Keratinocyte (primary cell): ENCODE results near the gene CDKAL1. TPM values are rescaled to one million over a fixed set of nuclear protein-coding genes. Genes with fewer than 3 reads are reported as not detected.
A peak's percentile ranks its signal among the peaks of the same experiment; 100 is the strongest.

Experiments
- DNase-seq: peaks from one replicate; pipeline ENCODE4 v3.0.0-alpha.2; 2011; ENCODE audit warnings: low read depth, missing footprints, low spot score
- FAIRE-seq: peaks from 2 replicates; lab custom pipeline; 2011; peaks lifted over from hg19 to GRCh38; lab: Jason Lieb, UNC
- H2AFZ ChIP-seq: 2 replicates; pipeline ENCODE4 v1.6.0; 2012; ENCODE audit warnings: low read length, control low read depth, inconsistent platforms; ENCODE audit not compliant: control insufficient read depth
- H3K27ac ChIP-seq: 2 replicates; pipeline ENCODE4 v1.5.1; 2011; ENCODE audit warnings: low read length; ENCODE audit not compliant: control insufficient read depth, insufficient read depth
- H3K27me3 ChIP-seq: 3 replicates; pipeline ENCODE4 v1.6.0; 2011; ENCODE audit warnings: low read length; ENCODE audit not compliant: control insufficient read depth, insufficient read depth; ENCODE audit errors: extremely low read depth
- H3K36me3 ChIP-seq, 2 experiments: 2 replicates in 1 of 2; 3 replicates in 1 of 2; pipeline ENCODE4 v1.5.1; 2011; ENCODE audit warnings: low read length in 2 of 2, mild to moderate bottlenecking in 1 of 2; ENCODE audit not compliant: control insufficient read depth in 2 of 2, insufficient read depth in 2 of 2; ENCODE audit errors: extremely low read depth in 1 of 2
- H3K4me1 ChIP-seq: 3 replicates; pipeline ENCODE4 v1.5.1; 2011; ENCODE audit warnings: low read length; ENCODE audit not compliant: control insufficient read depth, insufficient read depth; ENCODE audit errors: extremely low read depth
- H3K4me2 ChIP-seq: 3 replicates; pipeline ENCODE4 v1.6.0; 2011; ENCODE audit warnings: low read depth, low read length; ENCODE audit not compliant: control insufficient read depth, insufficient read depth; ENCODE audit errors: extremely low read depth
- H3K4me3 ChIP-seq, 3 experiments: fragments of 200-600 bp in 1 of 3; sonication (generic) in 1 of 3; 2 replicates in 2 of 3; 3 replicates in 1 of 3; pipeline ENCODE4 v1.5.1; 2011 to 2016; ENCODE audit warnings: low read length in 3 of 3, mild to moderate bottlenecking in 3 of 3, control low read depth in 2 of 3, inconsistent platforms in 1 of 3, low read depth in 1 of 3, mixed read lengths in 1 of 3, mixed run types in 1 of 3, moderate library complexity in 1 of 3; ENCODE audit not compliant: control insufficient read depth in 2 of 3, insufficient read depth in 2 of 3; ENCODE audit errors: extremely low read depth in 1 of 3
- H3K79me2 ChIP-seq: 2 replicates; pipeline ENCODE4 v1.6.0; 2012; ENCODE audit warnings: low read length; ENCODE audit not compliant: control insufficient read depth, insufficient read depth
- H3K9ac ChIP-seq: 3 replicates; pipeline ENCODE4 v1.6.0; 2011; ENCODE audit warnings: low read length; ENCODE audit not compliant: control insufficient read depth, insufficient read depth; ENCODE audit errors: extremely low read depth
- H3K9me1 ChIP-seq: 3 replicates; pipeline ENCODE4 v1.6.0; 2011; ENCODE audit warnings: low read length; ENCODE audit not compliant: control insufficient read depth, insufficient read depth; ENCODE audit errors: extremely low read depth
- H3K9me3 ChIP-seq: 2 replicates; pipeline ENCODE4 v1.5.1; 2012; ENCODE audit warnings: low read depth, low read length; ENCODE audit not compliant: control insufficient read depth
- H4K20me1 ChIP-seq: 3 replicates; pipeline ENCODE4 v1.6.0; 2011; ENCODE audit warnings: low read length; ENCODE audit not compliant: control insufficient read depth, insufficient read depth; ENCODE audit errors: extremely low read depth
- EZH2 ChIP-seq: IDR thresholded peaks from one replicate; pipeline ENCODE4 v1.6.1; 2012; ENCODE audit warnings: inconsistent platforms, mild to moderate bottlenecking, low read length, moderate library complexity
- dilution Hi-C: fragments of 300-500 bp; cut with MboI; formaldehyde crosslinking; loops from one replicate; pipeline ENCODE4 v1.7.0; 2020; ENCODE audit warnings: low sequenced_read_pairs; ENCODE audit not compliant: extremely low pct_ligation_motif_present
- polyA plus RNA-seq, 5 experiments: library from polyadenylated mRNA; depleted of rRNA in 3 of 5; stranded (reverse) in 3 of 5; stranded (forward) in 1 of 5; unstranded in 1 of 5; fragments of >200 nt; gene quantifications; 1 replicate in 1 of 5; 2 replicates in 3 of 5; 3 replicates in 1 of 5; pipeline versions ENCODE4 v1.2.1 to v1.2.3, GENCODE V29; 2011 to 2012; ENCODE audit warnings: missing spikeins in 2 of 5, low read depth in 1 of 5, low replicate concordance in 1 of 5
- TF ChIP-seq, protein P1 (sequence below), 3 experiments: IDR thresholded peaks in 1 of 3; conservative IDR thresholded peaks in 1 of 3; optimal IDR thresholded peaks in 1 of 3; 2 replicates in 2 of 3; 3 replicates in 1 of 3; pipeline versions ENCODE3 to v1.5.1; 2011; ENCODE audit warnings: low read length in 3 of 3, mild to moderate bottlenecking in 3 of 3, moderate library complexity in 2 of 3, control low read depth in 1 of 3, inconsistent platforms in 1 of 3; ENCODE audit not compliant: insufficient read depth in 2 of 3; ENCODE audit errors: extremely low read depth in 1 of 3

CDKAL1 gene
- polyA plus RNA-seq, 1 donor (not counting 4 experiments of a cell fraction or from before 2014, with no cell fraction given), result 5.6 TPM

DNA sequence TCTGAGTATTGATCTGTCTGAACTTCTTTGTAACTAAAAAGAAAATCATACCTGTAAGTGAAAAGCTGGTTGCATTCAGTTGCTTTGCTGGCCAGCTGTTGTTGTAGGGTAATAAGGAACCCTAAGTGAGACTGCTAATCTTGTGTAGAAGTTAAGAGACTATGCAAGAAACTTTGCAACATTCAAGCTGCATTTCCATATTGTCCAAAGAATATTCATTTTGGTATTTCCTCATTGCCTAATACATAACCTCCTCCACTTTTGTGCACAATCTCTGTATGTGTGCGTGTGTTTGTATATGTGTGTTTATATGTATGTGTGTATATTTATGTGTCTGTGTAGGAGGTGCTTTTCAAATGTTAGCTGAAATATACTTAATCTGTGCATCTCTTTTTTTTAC lies 414.9 kb downstream of the CDKAL1 start:
- no peak for DNase-seq
- H2AFZ ChIP-seq, result no peak overlapping the region
- no peak overlapping the region for H3K4me2 ChIP-seq
- no peaks in the 10 kb centered on the region for H3K79me2 ChIP-seq
- H3K4me1 ChIP-seq, result peaks cover 15% of the 10 kb centered on the region
- no peaks in the 10 kb centered on the region for H3K36me3 ChIP-seq
- H3K27me3 ChIP-seq, result no peaks in the 10 kb centered on the region
- no peak overlapping the region for H3K9ac ChIP-seq
- H3K27ac ChIP-seq, result no peak overlapping the region
- no peaks in the 10 kb centered on the region for H4K20me1 ChIP-seq
- no peak for TF ChIP-seq EZH2
- TF ChIP-seq, protein P1, sequence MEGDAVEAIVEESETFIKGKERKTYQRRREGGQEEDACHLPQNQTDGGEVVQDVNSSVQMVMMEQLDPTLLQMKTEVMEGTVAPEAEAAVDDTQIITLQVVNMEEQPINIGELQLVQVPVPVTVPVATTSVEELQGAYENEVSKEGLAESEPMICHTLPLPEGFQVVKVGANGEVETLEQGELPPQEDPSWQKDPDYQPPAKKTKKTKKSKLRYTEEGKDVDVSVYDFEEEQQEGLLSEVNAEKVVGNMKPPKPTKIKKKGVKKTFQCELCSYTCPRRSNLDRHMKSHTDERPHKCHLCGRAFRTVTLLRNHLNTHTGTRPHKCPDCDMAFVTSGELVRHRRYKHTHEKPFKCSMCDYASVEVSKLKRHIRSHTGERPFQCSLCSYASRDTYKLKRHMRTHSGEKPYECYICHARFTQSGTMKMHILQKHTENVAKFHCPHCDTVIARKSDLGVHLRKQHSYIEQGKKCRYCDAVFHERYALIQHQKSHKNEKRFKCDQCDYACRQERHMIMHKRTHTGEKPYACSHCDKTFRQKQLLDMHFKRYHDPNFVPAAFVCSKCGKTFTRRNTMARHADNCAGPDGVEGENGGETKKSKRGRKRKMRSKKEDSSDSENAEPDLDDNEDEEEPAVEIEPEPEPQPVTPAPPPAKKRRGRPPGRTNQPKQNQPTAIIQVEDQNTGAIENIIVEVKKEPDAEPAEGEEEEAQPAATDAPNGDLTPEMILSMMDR (optimal IDR thresholded peaks at IDR 0.05 in 1 of 3, IDR thresholded peaks at IDR 0.05 in 1 of 3, conservative IDR thresholded peaks at IDR 0.05 in 1 of 3; ENCODE audit: extremely low read depth in 1 of 3, insufficient read depth in 2 of 3, low read length in 3 of 3), result no peak
- no peaks in the 10 kb centered on the region for H3K9me1 ChIP-seq
- no peaks in the 10 kb centered on the region for H3K9me3 ChIP-seq
- dilution Hi-C loops, result no loop called here
- H3K4me3 ChIP-seq, result no peak overlapping the region
- no peak for FAIRE-seq

DNA sequence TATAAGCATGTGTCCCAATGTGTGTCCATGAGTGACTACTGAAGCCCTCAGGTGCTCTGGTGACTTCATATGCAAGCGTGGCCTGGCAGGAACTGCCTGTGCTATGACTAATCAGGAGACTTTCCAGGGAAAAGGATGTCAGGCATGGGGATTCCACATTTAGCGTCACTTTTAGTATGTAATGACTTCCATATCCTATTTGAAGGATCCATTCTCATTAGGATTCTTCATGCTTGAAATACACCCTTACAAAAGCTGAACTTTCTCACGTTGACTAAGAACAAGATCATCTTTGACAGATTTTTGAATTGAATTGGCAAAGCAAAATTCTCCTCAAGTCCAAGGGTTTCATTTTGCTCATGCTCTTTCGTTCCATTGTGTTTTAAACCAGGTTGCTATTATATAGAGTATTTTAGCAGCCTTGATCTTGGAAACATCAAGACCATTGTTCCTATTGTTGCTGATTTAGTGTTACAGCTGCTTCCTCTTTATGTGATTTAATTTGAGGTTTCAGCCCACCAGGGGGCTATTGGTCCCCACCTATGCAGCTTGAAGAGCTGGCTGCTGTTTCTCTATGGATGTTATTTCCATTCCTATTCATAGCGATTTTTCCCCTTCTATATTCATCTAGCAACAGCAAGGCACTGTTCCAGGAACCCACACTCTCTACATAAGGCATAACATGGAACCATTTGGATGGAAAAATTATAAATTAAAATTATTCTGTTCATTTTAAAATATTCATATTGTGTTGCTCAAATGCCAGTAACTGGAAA lies 418.6 kb downstream of the CDKAL1 start:
- Histone ChIP-seq H3K4me1 (peaks cover 10% of the 10 kb centered on the region), H2AFZ (peak overlapping the region; percentile 33)

More for the DNA sequence above, 418.6 kb downstream of the CDKAL1 start:
- Histone ChIP-seq H3K9ac (no peak overlapping the region), H3K79me2 (no peaks in the 10 kb centered on the region), H3K27me3 (no peaks in the 10 kb centered on the region), H3K36me3 (no peaks in the 10 kb centered on the region), H3K4me3 (no peak overlapping the region), H3K9me1 (no peaks in the 10 kb centered on the region), H4K20me1 (no peaks in the 10 kb centered on the region), H3K4me2 (peak overlapping the region; percentile 48), H3K27ac (peak overlapping the region; percentile 10), H3K9me3 (no peaks in the 10 kb centered on the region)
- FAIRE-seq (peak; percentile 95), DNase-seq (peak; percentile 45)
- no peak for TF ChIP-seq EZH2
- TF ChIP-seq, protein P1 (optimal IDR thresholded peaks at IDR 0.05 in 1 of 3, IDR thresholded peaks at IDR 0.05 in 1 of 3, conservative IDR thresholded peaks at IDR 0.05 in 1 of 3; ENCODE audit: extremely low read depth in 1 of 3, insufficient read depth in 2 of 3, low read length in 3 of 3), result no peak
- dilution Hi-C loops, result no loop called here
